Activated CD4-positive, alpha-beta T cell treated with anti-CD3 and anti-CD28 coated beads, Interleukin-2, amount 50 U/mL, for 1 hour (primary cell): ENCODE measurements around the gene LRRC8E.
"Not testable (repeated sequence)": the region's sequence is repeated elsewhere in the genome, so short reads cannot be mapped to it uniquely, and the experiment has no call there.

Experiments
- DNase-seq: peaks from one replicate; pipeline ENCODE4 v3.0.0-alpha.2; 2020

Gene LRRC8E

GRCh38 chr19:7921967-7922835 lies 33.9 kb downstream of the LRRC8E start:
- no peak for DNase-seq

DNA sequence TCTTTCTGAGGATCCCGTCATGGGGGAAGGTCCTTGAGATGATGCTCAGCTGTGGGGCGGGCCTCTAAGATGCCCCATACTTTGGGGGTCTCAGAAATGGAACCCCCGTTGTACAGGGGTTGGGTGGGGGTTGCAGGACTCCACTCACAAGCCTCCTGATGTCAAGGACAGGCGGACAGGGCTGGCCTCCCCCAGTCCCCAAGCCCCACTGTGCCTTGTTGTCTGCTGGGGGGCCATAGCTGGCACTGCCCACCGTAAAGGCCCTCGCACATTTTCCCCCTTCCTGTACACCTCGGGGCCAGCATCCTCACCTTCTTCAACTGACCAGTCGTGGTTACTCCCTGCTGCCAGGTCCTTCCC lies 34.5 kb downstream of the LRRC8E start:
- DNase-seq: no peak

DNA sequence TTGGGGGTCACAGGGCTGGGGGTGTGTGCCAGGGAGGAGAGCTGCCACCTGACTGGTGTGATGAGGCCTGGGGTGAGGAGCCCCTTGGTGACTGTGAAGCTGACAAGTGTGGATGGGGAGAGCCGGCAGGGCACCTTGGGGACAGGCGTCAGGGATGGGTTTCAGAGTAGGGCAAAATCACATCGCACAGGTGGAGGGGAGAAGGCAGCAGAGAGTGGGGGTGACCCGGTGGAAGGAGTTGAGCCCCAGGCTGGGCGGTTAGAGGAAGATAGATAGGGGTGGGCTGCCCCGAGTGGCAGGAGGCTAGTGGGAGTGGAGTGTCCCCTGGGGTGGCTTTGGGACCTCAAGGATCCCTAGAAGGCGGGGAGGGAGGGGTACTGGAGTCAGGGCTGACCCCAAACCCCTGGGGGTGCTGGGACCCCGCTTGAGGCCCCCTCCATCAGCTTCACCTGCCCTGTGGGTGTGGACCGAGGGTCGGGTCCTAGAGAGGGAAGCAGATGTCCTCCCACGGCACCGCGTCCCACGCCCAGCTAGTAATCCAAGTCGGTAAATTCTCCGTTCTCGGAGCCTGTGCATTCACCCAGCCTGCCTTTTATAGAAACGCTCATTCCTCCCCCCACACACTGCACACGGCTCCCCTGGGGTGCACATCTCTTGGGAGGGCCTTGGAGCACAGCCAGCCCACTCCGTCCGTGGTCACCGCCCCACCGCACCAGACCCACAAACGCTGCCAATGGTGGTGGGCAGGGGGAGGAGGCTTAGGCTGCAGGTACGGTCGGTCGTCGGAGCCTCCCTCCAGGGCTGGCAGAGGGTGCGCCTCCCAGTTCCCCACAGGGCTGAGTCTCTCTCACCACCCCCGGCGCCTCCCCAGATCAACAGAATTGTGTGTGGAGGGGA lies 35.2 kb downstream of the LRRC8E start:
- no peak for DNase-seq

DNA sequence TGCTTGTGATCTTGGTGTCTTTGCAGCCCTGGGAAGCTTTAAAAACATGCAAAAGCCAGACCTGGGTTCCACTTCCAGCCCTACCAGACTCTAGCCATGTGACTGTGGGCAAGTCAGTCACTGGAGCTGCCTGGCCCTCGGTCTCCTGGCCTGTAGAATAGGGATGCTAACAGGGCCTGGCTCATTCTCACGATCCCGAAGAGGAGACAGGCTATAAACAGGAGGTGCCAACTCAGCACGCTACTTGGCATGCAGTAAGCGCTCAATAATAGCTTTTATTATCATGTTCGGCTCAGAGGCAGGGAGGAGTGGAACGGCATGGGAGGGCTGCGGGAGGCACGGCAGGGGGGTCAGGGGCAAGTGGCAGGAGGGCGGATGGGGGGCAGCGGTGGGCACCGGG lies 35.9 kb downstream of the LRRC8E start:
- DNase-seq: no peak

DNA sequence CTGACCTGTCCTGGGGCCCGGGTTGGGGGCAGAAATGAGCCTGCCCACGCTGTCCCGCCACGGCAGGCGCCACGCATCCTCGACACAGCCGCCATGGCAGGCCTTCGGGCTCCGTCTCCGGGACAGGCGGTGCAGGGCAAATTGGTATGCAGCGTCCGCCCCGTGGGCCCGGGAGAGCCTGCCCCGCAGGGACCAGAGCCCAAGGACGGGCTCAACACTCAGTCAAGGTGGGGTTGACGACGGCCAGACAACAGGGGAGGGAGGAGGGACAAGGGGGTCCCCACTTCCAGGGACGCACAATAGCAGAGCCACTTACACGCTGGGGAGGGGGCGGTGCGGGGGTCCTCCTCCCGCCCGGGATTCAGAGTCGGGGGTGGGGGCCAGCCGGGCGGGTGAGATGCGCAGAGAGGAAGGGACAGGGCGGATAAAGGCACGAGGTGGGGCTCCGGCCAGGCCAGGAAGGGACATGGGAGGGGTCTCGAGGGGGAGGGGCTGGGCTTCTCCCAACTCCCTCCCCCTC lies 36.4 kb downstream of the LRRC8E start:
- DNase-seq: no peak

GRCh38 chr19:7925171-7925851 lies 37.0 kb downstream of the LRRC8E start:
- DNase-seq: peak; percentile 76

GRCh38 chr19:7926021-7926726 lies 37.9 kb downstream of the LRRC8E start, which contains the start of gene CTXN1:
CTXN1 (minus strand) TSS chr19:7926135; CDS start chr19:7925538, 597 bp downstream.
- peak; percentile 79 for DNase-seq

DNA sequence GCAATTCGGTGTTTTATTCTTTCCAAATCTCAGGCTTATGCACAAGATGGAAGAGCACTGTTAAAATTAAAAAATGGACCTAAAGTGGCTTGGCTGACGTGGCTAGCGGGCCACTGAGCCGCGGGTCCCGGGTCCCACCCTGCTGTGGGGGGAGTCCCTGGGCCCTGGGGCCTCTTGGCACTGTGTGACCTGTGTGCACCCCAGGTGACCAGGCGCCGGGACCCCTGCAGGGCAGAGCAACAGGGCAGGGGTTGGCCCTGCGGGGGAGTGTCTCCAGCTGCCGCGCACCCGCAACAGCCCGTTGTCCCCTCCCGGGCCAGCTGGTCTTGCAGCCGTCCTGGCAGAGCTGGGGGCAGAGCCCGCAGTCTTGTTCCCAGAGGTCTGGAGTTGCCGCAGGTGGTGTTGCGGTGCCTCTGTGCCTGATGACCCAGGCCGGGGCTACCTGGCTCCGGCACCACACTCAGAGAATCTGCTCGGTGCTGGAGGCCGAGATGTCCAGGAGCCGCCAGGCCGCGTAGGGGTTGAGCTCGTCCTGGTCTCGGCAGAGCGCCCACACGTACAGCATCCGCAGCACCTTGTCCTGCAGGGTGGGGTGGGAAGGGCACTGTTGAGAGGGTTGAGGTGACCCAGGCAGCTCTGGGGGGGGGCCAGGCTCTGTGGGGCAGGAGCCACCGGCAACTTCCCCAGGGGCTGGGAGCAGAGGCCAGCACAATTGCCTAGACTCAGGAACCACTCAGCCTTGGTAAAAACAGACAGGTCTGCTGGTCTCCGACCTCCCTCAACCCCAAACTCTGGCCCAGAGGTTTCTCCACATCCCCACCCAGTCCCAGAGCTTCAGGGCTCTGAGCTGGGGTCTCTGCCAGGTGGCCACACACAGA lies 38.7 kb downstream of the LRRC8E start:
- DNase-seq: no peak

DNA sequence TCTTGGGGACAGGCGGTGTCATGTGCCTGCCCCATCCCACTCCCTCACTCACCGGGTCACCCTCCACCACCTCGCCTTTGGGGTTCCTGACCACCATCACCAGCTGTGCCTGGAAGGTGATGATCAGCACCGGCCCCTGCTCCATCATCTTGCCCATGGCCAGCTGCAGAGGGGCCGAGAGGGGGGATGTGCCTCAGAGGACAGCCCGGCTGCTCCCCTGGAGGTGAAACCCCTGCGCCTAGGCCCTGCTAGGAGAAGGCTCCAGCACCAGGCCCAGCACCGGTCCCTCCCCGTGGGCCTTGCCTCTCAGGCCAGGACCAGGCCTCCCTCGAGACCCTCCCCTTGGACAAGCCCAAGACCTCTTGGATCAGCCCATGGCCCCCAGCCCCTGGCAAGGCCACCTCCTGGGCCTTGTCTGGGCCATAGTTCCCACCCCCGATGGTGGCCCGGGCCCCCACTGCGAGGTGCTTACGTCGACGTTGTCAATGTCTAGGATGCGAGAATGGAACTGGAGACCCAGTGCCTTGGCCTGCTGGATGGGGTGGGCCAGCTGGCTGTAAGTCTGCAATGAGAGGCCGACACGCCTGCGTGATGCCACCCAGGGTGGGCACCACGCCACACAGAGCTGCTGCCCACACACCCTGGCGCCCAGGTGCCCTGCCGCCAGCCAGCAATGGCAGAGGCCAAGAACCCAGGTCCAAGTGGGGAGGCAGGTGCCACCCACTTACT lies 39.5 kb downstream of the LRRC8E start:
- DNase-seq: no peak

GRCh38 chr19:7928334-7928706 lies 40.0 kb downstream of the LRRC8E start:
- no peak for DNase-seq

- DNase-seq: peak; percentile 82
Measured at GRCh38 chr19:7928741-7929701, 40.7 kb downstream of the LRRC8E start.

GRCh38 chr19:7930030-7930429 lies 41.7 kb downstream of the LRRC8E start:
- not testable (repeated sequence) for DNase-seq

- DNase-seq: no peak
Measured at GRCh38 chr19:7930765-7931164, 42.5 kb downstream of the LRRC8E start.

DNA sequence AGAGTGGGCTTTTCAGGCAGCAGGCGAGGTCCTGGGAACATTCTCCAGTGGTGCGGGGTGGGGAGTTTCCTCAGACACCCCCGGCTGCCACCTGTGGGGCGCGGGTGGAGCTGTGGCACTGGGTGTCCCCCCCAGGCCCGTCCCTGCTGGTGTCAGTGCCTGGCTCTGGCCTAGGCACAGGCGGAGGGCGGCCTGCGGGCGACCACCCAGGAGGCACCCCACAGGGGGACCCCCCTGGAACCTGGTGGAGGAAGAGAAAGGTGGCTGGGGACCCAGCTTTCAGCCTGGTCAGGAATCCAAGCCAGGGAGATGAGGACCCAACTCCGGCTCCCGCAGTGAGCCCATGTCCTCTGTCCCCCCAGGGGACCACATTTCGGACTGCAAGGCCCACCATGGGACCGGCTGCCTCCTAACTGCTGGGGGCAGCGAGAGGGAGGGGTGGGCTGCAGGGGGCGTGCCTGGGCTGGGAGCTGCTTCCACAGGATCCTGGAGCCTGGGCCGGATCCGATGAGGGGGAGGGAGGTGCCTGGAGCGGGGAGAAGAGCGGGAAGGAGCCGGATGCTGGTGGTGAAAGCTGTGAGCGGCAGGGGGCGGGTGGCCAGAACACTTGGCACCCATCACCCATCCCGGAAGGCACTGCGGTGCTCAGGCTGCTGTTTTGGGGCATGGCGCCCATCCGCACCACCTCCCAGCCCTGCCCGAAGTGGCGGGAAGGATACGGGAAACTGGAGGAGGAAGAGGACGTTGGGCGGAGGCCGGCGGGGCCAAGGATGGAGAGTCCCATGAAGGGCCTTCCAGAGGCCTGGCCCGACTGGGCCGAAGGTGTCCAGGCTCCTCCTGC lies 43.1 kb downstream of the LRRC8E start:
- no peak for DNase-seq

GRCh38 chr19:7932276-7932929 lies 44.1 kb downstream of the LRRC8E start:
- no peak for DNase-seq

DNA sequence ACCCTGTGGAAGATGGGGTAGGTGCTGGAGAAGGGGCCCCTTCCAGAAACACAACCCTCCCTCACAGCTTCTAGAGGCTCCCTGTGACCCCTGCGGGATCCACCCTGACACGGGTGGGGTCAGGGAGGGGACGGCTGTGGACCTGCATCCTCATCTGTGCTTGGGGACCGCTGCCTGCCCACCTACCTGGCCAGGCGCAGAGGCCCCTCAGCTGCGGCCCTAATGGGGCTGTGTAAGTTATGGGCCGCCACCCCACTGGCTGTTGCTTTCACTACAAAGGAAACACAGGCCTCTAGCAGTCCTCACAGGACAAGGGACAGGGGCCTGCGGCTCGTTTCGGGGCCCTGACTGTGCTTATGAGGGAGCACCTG lies 44.6 kb downstream of the LRRC8E start:
- no peak for DNase-seq

GRCh38 chr19:7933411-7933810 lies 45.1 kb downstream of the LRRC8E start:
- DNase-seq: no peak
